OCI-M1 (cell line): ENCODE results near the gene LEFTY1.

Source experiments
- DNase-seq: peaks from one replicate; lab custom pipeline; 2025; lab: John Stamatoyannopoulos, UW

The LEFTY1 gene

DNA sequence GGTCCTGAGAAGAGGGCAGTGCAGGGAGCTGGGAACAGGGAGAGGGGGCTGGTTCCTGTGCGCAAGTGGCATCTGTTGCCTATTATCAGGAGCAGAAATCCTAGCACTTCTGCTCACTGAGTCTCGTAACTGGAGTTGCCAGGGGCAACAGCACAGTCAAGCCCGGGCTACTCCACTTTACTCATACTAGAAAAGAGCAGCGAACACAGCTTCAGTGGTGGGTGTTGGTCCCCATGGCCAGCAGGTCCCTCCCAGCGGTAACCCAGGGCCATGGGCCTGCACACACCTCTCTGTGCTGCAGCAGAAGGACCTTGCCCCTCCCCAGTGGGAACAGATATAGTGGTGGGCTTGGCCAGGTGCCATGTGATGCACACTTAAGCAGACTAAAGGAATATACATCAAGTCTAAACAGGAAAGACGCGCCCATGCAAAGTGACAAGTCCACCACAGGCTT lies 26.6 kb upstream of the LEFTY1 start:
- no peak for DNase-seq

DNA sequence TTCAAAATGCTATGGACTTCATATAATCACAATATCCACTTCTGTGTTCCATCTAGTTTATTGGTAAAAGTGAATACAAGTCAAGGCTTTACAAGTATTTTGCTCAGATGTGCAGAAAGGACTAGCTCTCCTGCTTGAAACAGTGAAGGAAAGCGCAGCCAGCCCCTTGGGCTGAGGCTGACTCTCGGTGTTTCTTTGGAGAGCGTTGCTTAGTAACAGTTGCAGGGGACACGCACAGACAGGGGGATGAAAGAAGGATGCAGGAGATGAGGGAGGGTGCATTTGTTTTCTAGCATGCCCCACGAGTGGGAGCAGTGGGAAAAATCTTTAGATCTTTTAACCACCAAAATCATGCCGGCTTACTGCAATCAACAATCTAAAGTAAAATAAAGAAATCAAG lies 26.0 kb upstream of the LEFTY1 start:
- no peak for DNase-seq

DNA sequence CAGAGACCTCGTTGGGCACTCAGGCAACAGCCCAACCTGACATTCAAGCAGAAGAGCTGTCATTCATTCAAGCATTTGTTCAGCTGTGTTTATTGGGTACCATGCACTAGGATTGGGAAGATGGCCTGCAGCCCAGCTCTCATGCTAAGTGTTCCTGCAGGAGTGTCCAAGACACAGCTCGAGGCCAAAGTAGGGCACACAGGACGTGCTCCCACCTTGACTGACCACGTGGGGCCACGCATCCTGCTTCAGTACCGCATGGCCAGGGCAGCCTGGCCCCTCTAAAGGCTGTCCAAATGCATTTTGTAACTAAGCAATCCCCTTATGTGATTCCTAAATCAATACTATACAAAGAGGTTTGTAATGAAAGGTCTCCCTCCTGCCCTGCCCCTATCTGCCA lies 25.4 kb upstream of the LEFTY1 start:
- no peak for DNase-seq

DNA sequence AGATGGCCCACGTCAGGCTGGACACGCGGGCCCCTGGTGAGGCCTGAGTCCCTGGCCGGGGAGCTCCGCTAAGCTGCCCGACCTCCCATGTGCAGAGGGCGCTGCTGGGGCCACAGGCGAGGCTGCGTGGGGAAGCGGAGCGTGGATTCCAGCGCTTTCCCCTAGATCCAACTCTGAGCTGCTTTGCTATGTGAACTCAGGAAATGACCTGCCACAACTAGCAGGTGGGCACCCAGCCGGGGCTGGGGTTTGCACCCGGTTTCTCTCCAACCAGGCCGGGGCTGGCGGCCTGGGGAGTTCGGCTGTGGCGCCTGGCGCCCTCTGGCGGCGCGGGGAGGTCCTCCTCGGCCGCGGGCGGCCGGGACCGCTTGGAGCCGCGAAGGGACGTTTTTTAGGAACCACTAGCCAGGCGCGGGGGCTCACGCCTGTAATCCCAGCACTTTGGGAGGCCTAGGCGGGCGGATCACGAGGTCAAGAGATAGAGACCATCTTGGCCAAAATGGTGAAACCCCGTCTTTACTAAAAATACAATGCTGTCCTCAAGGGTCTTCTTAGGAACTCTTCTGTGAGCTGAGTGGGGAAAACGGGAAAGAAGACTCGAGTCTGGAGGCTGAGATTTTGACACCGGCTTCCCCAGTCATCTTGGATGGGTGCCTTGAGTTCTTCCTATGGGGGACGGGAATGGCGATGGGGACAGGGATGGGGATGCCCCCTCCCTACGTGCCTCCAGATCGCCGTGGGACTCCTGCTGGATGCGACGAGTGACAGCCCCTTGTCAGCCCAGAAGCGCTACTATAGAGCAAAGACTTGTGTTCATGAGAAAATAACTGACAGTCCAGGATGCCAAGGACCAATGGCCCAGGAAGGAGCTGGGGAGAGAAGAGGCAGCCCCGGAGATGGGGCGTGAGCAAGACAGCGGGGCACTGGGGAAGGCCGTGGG lies 22.5 kb upstream of the LEFTY1 start:
- peak; percentile 24 for DNase-seq

DNA sequence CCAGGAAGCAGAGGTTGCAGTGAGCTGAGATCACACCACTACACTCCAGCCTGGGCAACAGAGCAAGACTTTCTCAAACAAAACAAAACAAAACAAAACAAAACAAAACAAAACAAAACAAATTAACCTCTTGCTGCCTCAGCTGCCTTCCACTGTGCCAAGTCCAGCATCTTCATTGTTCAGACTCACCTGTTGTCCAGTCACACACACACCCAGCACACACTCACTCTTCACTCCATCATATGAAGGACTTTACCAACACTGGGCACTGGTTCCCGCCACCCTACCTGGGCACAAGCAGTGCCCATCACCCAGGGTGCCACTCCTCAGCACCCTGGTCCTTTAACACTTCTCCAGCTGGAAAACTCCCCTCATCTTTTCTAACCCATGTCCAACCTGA lies 20.5 kb upstream of the LEFTY1 start:
- no peak for DNase-seq

DNA sequence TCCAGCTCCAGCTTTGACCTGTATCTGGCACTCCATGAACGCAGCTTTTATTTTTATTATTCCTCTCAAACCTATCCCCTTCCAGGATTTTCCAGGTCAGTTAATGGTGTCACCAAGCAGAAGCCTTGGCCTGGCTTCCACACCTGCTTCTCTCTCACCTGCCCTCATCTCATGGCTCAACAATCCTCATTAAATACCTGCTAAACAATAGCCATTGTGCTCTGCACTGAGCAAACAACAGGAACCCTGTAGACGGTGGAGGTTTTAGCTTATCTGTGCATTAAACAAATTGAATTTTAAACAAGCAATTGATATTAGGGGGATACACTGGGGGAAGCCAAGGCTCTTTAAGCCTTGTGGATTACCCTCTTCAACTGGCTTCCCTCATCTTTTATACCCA lies 19.8 kb upstream of the LEFTY1 start:
- no peak for DNase-seq

DNA sequence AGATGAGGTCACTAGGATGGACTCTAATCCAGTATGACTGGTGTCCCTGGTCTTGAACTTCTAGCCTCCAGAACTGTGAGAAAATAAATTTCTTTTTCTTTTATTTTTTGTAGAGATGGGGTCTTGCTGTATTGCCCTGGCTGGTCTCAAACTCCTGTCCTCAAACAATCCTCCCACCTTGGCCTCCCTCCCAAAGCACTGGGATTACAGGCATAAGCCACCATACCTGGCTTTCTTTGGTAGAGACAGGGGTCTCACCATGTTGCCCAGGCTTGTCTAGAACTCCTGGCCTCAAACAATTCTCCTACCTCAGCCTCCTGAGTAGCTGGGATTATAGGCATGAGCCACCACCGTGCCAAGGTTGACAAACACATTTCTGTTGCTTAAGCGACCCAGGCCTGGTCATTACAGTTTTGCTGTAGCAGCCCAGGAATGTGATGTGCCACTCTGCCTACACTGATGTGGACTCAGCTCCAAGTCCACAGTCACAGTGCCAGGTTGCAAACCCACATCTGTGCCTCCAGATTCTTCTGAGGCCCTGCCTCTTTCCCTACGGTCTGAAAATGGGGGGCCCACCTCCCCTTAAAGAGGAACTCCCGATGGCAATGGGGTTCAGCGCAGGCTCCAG lies 19.2 kb upstream of the LEFTY1 start:
- DNase-seq = no peak

DNA sequence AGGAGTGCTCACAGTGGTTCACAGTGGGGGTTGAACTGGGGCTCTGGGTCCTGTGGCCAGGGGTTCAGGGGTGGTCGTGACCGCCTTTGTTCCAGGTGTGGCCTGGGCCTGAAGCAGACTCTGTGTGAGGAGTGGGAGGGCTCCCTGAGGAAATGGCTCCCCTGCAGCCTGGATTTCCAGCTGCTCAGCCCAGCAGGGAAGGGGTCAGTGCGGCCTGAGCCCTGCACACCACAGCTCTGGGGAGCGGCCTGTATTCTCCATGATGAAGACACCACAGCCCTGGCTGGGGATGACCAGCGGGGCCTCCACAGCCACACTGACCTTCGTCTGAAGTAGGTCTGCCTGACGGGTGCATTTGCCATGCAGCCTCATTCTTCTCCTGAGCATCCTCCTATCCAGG lies 18.4 kb upstream of the LEFTY1 start:
- no peak for DNase-seq

DNA sequence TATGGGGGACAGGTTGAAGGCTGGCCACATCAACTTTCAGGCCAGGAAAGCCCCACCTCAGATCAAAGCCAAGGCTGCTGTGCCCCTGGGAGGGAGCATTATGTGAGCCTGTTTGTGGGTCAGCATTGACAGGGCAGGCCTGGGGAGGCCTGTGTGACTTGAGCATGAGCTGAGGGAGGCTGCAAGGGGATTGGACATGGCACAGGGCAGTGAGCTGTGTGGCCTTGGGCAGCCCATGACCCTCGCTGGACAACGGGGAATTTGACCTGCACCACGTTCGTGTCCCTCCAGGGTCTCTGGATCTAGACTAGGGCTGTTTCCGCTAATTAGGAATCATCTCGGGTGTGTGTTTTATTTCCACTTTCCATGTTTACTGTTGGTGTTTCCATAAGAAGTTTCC lies 17.5 kb upstream of the LEFTY1 start:
- DNase-seq = no peak

DNA sequence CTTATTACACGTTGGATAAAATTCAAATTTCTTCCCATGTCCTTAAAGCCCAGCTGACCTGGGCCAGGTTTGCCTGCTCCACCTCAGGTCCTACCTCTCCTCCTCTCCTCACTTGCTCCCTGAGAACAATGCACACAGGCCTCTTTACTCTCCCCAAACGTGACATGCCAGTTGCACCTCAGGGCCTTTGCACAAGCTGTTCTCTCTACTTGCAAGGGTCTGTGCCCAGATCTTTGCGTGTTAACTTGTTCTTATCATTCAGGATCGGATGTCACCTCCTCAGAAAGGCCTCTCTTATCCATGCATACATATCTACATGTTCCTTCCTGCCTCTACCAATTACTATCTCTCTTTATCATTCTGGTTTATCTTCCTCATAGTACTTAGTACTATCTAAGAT lies 14.7 kb upstream of the LEFTY1 start:
- no peak for DNase-seq

DNA sequence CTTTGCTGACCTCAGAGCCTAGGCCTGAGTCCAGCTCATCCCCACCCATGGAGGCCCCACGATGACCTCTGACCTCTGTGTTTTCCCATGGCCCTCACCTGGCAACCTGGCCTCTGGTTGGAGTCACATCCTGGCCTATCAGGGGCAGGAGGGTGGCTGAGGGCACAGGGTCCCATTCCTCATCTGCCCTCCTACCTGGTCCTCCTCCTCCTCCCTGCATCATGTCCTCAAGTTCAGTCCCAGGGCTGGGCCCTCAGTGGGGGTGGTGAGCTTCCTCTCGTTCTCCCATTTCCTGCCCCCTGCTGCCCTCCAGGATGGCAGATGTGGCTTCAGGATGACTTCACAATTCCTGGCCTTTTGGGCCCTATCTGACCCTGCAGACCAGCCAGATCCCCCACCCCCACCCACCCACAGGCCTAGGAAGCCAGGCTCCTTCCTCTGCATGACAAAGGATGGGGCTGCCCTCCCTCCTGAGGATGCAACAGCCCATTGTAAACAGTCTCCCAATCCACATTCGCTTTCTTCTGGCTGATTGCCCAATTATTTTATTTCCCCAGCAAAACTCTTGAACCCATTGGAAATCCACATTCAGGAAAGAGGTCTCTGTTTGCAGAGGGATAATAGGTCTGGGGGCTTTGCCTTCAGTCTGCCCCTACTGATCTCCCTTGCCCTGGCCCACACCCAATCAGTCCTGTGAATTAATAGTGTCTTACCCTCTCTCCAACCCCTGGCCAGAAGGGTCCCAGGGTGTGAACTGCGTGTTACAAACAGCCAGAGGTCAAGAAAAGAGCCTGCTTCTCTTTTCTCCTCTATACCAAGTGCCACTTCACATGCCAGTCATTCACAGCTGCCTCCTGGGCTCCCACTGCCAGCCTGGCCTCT lies 10.3 kb upstream of the LEFTY1 start:
- DNase-seq = peak; percentile 32

DNA sequence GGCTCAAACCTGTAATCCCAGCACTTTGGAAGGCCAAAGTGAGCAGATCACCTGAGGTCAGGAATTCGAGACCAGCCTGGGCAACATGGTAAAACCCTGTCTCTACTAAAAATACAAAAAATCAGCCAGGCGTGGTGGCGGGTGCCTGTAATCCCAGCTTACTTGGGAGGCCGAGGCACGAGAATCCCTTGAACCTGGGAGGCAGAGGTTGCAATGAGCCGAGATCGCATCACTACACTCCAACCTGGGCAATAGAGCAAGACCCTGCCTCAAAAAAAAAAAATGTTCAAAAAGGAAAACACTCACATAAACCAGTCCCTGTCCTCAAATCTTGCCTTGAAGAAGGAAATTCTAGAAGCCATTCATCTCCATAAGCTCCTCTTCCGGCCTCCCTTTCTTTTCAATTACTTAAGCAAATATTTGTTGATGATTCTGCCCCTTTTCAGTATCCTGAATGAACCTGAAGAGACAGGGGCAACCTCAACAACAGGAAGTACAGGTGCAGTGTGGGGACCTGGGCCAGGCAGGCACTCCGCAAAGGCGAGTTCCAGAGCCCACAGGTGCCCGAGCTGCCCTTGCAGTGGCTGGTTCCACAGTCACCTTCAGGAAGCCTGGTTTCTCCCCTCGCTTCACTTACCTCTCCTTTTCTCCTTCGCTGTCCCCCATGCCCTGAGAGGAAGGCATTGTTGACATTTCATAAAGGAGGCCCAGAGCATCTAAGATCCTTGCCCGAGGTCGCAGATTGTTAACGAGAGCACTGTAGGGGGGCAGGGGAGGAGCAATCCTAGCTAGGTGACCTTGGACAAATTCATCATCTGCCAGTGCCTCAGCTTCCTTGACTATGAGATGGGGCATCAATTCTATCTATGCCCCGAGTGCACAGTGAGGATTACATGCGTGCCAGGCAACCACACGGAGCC lies 8.9 kb upstream of the LEFTY1 start:
- no peak for DNase-seq

DNA sequence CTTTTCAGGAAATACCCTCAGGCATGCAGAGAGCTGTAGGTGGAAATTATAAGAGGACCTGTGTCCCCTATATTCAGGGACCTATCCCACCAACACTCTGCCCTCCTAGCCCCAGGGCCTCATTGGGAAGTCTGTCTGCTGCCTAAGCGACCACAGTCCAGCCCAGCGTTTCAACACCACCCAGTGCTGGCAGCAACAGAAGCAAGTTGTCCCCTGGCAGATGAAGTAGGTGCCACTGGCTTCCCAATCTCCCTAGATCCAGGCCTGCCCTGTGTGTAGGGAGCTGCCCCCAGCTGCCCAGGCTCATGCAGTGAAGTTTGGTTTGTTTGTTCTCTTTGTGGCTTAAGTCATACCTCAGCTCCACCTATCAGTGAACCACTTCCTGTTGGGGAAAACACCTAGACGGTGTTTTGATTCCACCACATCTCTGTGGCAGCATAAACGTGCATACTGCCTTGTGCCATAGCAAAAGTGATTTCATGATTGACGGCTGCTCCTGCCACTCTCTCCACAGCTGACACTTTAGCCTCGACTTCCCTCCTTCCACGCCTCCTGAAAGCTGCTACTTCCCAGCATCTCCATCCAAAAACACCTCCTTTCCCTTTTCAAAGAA lies 8.1 kb upstream of the LEFTY1 start:
- peak; percentile 26 for DNase-seq

DNA sequence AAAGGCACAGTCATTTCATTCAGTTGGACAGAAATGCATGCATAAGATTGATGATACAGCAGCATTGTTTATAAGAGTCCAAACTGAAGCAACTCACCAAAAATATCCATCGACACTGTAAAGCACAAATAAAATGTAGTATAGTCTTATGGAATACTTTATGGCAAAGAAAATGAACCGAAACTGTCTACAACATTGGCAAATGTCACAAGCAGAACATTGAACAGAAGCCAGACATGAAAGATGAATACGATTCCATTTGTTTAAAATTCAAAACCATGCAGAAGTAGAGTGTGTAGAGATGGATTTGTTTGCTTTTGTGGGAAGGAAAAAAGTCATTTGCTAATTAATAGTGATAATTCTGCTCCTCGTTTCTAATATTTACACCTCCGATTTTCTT lies 7.5 kb upstream of the LEFTY1 start:
- DNase-seq = no peak

DNA sequence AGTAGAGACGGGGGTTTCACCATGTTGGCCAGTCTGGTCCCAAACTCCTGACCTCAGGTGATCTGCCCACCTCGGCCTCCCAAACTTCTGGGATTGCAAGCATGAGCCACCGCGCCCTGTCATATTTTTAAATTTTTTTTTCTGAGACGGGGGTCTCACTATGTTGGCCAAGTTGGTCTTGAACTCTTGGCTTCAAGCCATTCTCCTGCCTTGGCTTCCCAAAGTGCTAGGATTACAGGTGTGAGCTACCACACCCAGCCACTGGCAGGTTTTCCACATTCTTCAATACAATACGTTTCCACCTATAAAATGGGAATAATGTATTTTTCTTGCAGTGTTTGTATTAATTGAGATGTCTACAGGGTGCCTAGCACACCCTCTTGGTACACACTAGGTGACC lies 3.4 kb upstream of the LEFTY1 start:
- DNase-seq = no peak

DNA sequence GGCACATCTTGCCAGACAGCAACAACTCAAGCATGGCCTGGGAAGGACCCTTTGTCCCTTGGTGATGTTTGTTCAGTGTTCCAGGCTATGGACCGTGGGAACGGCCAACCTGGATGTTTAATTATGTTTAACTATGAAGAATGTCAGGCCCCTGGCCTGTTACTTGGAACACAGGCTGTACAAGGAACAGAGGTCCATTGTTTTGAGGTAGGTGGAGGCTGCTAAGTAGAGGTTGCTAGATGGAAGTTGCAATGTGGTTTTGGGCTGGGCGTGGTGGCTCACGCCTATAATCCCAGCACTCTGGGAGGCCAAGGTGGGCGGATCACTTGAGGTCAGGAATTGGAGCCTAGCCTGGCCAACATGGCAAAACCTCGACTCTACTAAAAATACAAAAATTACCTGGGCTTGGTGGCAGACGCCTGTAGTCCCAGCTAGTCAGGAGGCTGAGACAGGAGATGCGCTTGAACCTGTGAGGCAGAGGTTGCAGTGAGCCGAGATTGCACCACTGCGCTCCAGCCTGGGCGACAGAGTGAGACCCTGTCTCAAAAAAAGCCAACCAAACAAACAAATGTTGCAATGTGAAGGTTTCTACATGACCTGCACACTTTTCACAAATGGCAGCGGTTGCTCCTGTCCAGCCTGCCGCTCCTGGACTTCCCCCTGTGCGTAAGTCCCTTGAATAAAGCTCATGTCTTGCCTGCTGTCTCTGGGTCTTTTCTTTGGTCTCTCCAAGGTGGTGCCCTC lies 2.5 kb upstream of the LEFTY1 start:
- DNase-seq = no peak

DNA sequence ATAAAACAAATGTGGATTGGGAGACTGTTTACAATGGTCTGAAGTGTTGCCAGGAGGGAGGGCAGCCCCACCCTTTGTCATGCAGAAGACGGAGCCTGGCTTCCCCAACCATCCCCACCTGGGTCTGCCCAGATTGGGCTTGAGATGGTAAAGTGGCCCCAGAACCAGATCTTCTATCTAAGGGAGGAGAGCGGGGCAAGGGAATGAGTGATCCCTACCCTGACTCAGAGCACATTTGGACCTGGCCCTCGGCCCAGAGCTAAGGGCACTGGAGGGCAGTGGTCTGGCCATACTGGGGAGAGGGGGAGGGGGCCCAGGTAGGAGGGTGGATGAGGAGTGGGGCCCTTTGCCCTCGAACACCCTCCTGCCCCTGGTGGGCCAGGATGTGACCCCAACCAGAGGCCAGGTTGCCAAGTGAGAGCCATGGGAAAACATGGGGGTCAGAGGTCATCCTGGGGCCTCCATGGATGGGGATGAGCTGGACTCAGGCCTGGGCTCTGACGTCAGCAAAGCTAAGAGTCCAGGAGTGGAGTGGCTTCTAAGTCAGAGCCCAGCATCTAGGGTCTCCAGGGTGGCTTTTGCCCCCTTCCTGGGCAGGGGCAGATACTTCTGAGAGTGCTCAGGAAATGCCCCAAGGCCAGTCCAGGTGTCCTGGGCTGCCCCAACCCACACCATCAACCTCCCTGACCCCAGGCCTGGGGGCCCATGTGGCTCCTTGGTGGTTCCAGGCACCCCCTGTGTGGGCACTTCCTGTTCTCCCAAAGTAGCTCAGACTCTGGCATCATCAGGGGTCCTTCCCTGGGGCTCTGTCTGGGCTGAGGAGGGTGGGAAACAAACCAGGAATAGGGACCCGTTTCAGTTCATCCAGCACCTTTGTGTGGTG lies 1.6 kb upstream of the LEFTY1 start:
- no peak for DNase-seq

DNA sequence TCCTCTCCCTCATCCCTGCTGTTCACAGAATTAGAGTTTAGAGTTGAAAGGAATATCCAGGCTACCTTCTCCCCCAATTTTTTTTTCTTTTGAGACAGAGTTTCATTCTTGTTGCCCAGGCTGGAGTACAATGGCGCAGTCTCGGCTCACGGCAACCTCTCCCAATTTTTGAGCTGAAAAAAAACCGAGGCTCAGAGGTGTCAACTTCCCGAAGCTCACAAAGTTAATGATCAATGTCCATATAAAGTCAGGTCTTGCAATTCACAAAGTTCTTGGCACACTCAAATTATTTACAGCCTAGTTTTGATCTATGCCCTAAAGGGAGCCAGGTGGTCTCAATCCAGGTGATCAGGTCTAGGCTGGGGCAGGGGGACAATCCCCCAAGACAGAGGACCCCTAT lies 797 bp upstream of the LEFTY1 start:
- no peak for DNase-seq

DNA sequence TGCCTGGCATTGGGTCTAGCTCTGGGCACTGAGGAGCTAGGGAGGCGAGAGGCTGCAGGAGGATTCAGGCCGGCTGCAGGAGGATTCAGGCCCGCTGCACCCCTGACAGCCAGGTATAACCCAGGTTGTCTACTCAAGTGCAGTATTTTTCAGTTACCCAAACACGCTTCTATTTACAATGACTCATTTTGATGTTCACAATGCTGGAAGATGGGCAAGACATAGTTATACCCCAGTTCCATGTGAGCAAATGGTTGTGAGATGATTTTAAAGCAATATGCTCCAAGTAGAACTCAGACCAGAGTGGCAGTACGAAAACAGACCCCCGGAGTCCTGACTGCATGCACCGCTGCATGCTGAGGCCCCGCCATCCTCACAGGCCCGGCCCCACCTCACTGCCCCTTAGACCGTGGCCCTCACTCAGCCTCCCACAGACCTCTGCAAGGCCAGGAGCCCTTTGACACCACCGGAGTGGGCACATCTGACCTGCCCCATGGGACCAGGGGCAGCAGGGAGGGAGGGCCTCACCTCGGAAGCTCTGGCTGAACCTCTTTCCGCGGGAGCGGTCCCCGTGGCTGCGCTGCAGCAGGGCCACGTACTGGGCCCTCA lies 553 bp downstream of the LEFTY1 start:
- no peak for DNase-seq
